GM21360 (cell line): ENCODE measurements around the gene MAN2B1.
"Not testable (repeated sequence)": the region's sequence is repeated elsewhere in the genome, so short reads cannot be mapped to it uniquely, and the experiment has no call there.

Experiments used
- ATAC-seq: cut with Tn5 transposase; IDR thresholded peaks from one replicate; pipeline ENCODE4 v1.9.1; 2021; ENCODE audit warnings: mild to moderate bottlenecking, moderate library complexity; ENCODE audit not compliant: unreplicated experiment

Gene MAN2B1

GRCh38 chr19:12689581-12690216 lies 23.2 kb upstream of the MAN2B1 start:
- no peak for ATAC-seq

- ATAC-seq: no peak
Observed at GRCh38 chr19:12689012-12689411, 22.5 kb upstream of the MAN2B1 start.

- no peak for ATAC-seq
Observed at GRCh38 chr19:12687496-12688196, 21.1 kb upstream of the MAN2B1 start, which contains the start of gene GNG14. GNG14 (plus strand) TSS chr19:12687998; CDS start chr19:12688049, 51 bp downstream.

GRCh38 chr19:12685831-12686230 lies 19.3 kb upstream of the MAN2B1 start:
- no peak for ATAC-seq

- ATAC-seq: peak; percentile 58
Observed at GRCh38 chr19:12681074-12681987, 14.8 kb upstream of the MAN2B1 start, which contains the start of gene DHPS. DHPS (minus strand) TSS chr19:12681880; CDS start chr19:12681766, 114 bp downstream.

GRCh38 chr19:12680034-12680433 lies 13.5 kb upstream of the MAN2B1 start:
- ATAC-seq: no peak

- not testable (repeated sequence) for ATAC-seq
Observed at GRCh38 chr19:12678039-12678438, 11.5 kb upstream of the MAN2B1 start.

GRCh38 chr19:12676928-12677327 lies 10.4 kb upstream of the MAN2B1 start:
- ATAC-seq: no peak

- no peak for ATAC-seq
Observed at GRCh38 chr19:12676384-12676792, 9.8 kb upstream of the MAN2B1 start.

GRCh38 chr19:12675940-12676339 lies 9.4 kb upstream of the MAN2B1 start:
- ATAC-seq: no peak

- no peak for ATAC-seq
Observed at GRCh38 chr19:12675399-12675798, 8.9 kb upstream of the MAN2B1 start.

GRCh38 chr19:12672744-12673143 lies 6.2 kb upstream of the MAN2B1 start:
- no peak for ATAC-seq

GRCh38 chr19:12670159-12670928 lies 3.8 kb upstream of the MAN2B1 start:
- no peak for ATAC-seq

- no peak for ATAC-seq
Observed at GRCh38 chr19:12669270-12670158, 3.0 kb upstream of the MAN2B1 start.

- ATAC-seq: no peak
Observed at GRCh38 chr19:12668932-12669269, 2.4 kb upstream of the MAN2B1 start.

GRCh38 chr19:12668346-12668745 lies 1.8 kb upstream of the MAN2B1 start:
- no peak for ATAC-seq

GRCh38 chr19:12667731-12668302 lies 1.3 kb upstream of the MAN2B1 start:
- ATAC-seq: no peak

- no peak for ATAC-seq
Observed at GRCh38 chr19:12665671-12666264, 774 bp downstream of the MAN2B1 start.

- ATAC-seq: no peak
Observed at GRCh38 chr19:12665281-12665573, 1.3 kb downstream of the MAN2B1 start.
